ENCODE results near the gene KANK2.
A peak's percentile ranks its signal among the peaks of the same experiment; 100 is the strongest.

GRCh38 chr19:11227195-11227886 is 30.0 kb upstream of the KANK2 start:
- TF ChIP-seq CTCF (IDR thresholded peaks at IDR 0.05) (peak; percentile 33; the same call in 1 of the 2 replicates), EZH2phosphoT487 (IDR thresholded peaks at IDR 0.05; ENCODE audit: borderline replicate concordance, low read depth) (no peak), TEAD4 (IDR thresholded peaks at IDR 0.05; ENCODE audit: borderline replicate concordance, insufficient read depth) (no peak), ELF1 (IDR thresholded peaks at IDR 0.05) (no peak), POLR2AphosphoS5 (IDR thresholded peaks at IDR 0.05; ENCODE audit: low read depth, low read length) (no peak), PBX3 (IDR thresholded peaks at IDR 0.05) (no peak), RAD21 (IDR thresholded peaks at IDR 0.05; ENCODE audit: low read length) (no peak), FOSL2 (IDR thresholded peaks at IDR 0.05; ENCODE audit: borderline replicate concordance, low read depth) (no peak), SMC3 (IDR thresholded peaks at IDR 0.05; ENCODE audit: low read depth, low read length) (no peak), JUND (IDR thresholded peaks at IDR 0.05) (no peak), RCOR1 (IDR thresholded peaks at IDR 0.05; ENCODE audit: low read length) (no peak), MXI1 (IDR thresholded peaks at IDR 0.05; ENCODE audit: low read depth, low read length) (no peak), EP300 (IDR thresholded peaks at IDR 0.05; ENCODE audit: borderline replicate concordance in 1 of 2, low read depth in 1 of 2, low read length in 1 of 2) (no peak)

Measured in SK-N-SH (cell line).